Endothelial cell of umbilical vein (primary cell): ENCODE measurements around the gene OR5B21. TPM values are rescaled to one million over a fixed set of nuclear protein-coding genes. Genes with fewer than 3 reads are reported as not detected.

Experiments
- BruUV-seq: library from RNA; stranded (reverse); fragments of 400-500 nt; replicated peaks from 2 replicates; lab custom pipeline; 2021; lab: Mats Ljungman, UMichigan
- CTCF ChIA-PET: fragments of 300-600, 350-600 bp; sonication (Branson Sonifier 250); formaldehyde crosslinking; loops from one replicate; lab custom pipeline; 2021; ENCODE audit warnings: antibody characterized with exemption, inconsistent platforms; lab: Charles Lee
- POLR2A ChIA-PET: fragments of 300-600, 350-600 bp; sonication (Branson Sonifier 250); formaldehyde crosslinking; loops from one replicate; lab custom pipeline; 2021; ENCODE audit warnings: antibody characterized with exemption, inconsistent platforms; lab: Charles Lee
- DNase-seq: peaks from one replicate; pipeline ENCODE4 v3.0.0-alpha.2; 2011; ENCODE audit warnings: low read depth, low spot score
- FAIRE-seq: peaks from 2 replicates; lab custom pipeline; 2011; peaks lifted over from hg19 to GRCh38; lab: Jason Lieb, UNC
- H2AFZ ChIP-seq: 2 replicates; pipeline ENCODE4 v1.6.0; 2012; ENCODE audit warnings: low read depth, low read length, control low read depth, inconsistent platforms
- H3K27ac ChIP-seq: 2 replicates; pipeline ENCODE4 v1.5.1; 2011; ENCODE audit warnings: low read depth, mild to moderate bottlenecking, control low read depth, low read length, moderate library complexity; ENCODE audit not compliant: insufficient read depth
- H3K27me3 ChIP-seq, 2 experiments: 2 replicates each; pipeline versions ENCODE4 v1.6.0 to v1.6.1; 2011; ENCODE audit warnings: low read length in 2 of 2, mixed read lengths in 1 of 2; ENCODE audit not compliant: control insufficient read depth in 2 of 2, insufficient read depth in 2 of 2
- H3K36me3 ChIP-seq, 2 experiments: 2 replicates in 1 of 2; 3 replicates in 1 of 2; pipeline ENCODE4 v1.5.1; 2011; ENCODE audit warnings: low read length in 2 of 2, mild to moderate bottlenecking in 1 of 2, moderate library complexity in 1 of 2; ENCODE audit not compliant: control insufficient read depth in 2 of 2, insufficient read depth in 2 of 2; ENCODE audit errors: extremely low read depth in 1 of 2
- H3K4me1 ChIP-seq: 3 replicates; pipeline ENCODE4 v1.5.1; 2011; ENCODE audit warnings: mild to moderate bottlenecking, low read length; ENCODE audit not compliant: control insufficient read depth, insufficient read depth; ENCODE audit errors: extremely low read depth
- H3K4me2 ChIP-seq: 2 replicates; pipeline ENCODE4 v1.6.1; 2011; ENCODE audit warnings: low read length, control low read depth, mixed read lengths; ENCODE audit not compliant: insufficient read depth
- H3K4me3 ChIP-seq, 3 experiments: fragments of 200-600 bp in 1 of 3; sonication (generic), shearing (Covaris generic) in 1 of 3; replicated peaks in 1 of 3; 2 replicates each; pipeline ENCODE4 v1.5.1; 2011 to 2016; ENCODE audit warnings: control low read depth in 3 of 3, low read length in 3 of 3, mild to moderate bottlenecking in 2 of 3, inconsistent platforms in 1 of 3, low read depth in 1 of 3, moderate library complexity in 1 of 3; ENCODE audit not compliant: insufficient read depth in 1 of 3
- H3K79me2 ChIP-seq: 2 replicates; pipeline ENCODE4 v1.6.0; 2012; ENCODE audit warnings: low read length, inconsistent platforms; ENCODE audit not compliant: control insufficient read depth, insufficient read depth
- H3K9ac ChIP-seq: replicated peaks from 2 replicates; pipeline ENCODE3; 2011; ENCODE audit warnings: low read length, control low read depth; ENCODE audit not compliant: insufficient read depth; ENCODE audit errors: extremely low read depth
- H3K9me1 ChIP-seq: replicated peaks from 3 replicates; pipeline ENCODE4 v1.6.0; 2011; ENCODE audit warnings: mild to moderate bottlenecking, low read length; ENCODE audit not compliant: control insufficient read depth, insufficient read depth; ENCODE audit errors: extremely low read depth
- H3K9me3 ChIP-seq: replicated peaks from 2 replicates; pipeline ENCODE4 v1.5.1; 2012; ENCODE audit warnings: low read length, inconsistent platforms; ENCODE audit not compliant: control insufficient read depth, insufficient read depth
- H4K20me1 ChIP-seq: replicated peaks from 2 replicates; pipeline ENCODE3; 2011; ENCODE audit warnings: mild to moderate bottlenecking, low read length; ENCODE audit not compliant: control insufficient read depth, insufficient read depth; ENCODE audit errors: extremely low read depth
- CTCF ChIP-seq, 2 donors: IDR thresholded peaks; 1 replicate in 1 of 2; 2 replicates in 1 of 2; pipeline ENCODE4 v1.5.1; 2011; ENCODE audit warnings: low read length in 2 of 2, mild to moderate bottlenecking in 2 of 2, moderate library complexity in 2 of 2, control low read depth in 1 of 2, inconsistent platforms in 1 of 2, low read depth in 1 of 2; ENCODE audit not compliant: insufficient read depth in 1 of 2; ENCODE audit errors: extremely low read depth in 1 of 2
- EZH2 ChIP-seq: IDR thresholded peaks from 2 replicates; pipeline ENCODE4 v1.6.1; 2012; ENCODE audit warnings: borderline replicate concordance, low read depth, mild to moderate bottlenecking, moderate library complexity, low read length, inconsistent platforms; ENCODE audit not compliant: severe bottlenecking
- FOS ChIP-seq: IDR thresholded peaks from 2 replicates; pipeline ENCODE4 v1.6.1; 2011; ENCODE audit warnings: mild to moderate bottlenecking, low read length, moderate library complexity, borderline replicate concordance; ENCODE audit not compliant: insufficient read depth
- GATA2 ChIP-seq: IDR thresholded peaks from 2 replicates; pipeline ENCODE4 v1.7.0; 2011; ENCODE audit warnings: low read depth, mild to moderate bottlenecking, moderate library complexity, mixed read lengths, low read length; ENCODE audit not compliant: insufficient read length, insufficient read depth
- JUN ChIP-seq: IDR thresholded peaks from 2 replicates; pipeline ENCODE4 v1.6.1; 2011; ENCODE audit warnings: borderline replicate concordance, low read depth; ENCODE audit not compliant: insufficient read length, insufficient read depth
- MAX ChIP-seq: IDR thresholded peaks from 2 replicates; pipeline ENCODE4 v1.6.1; 2011; ENCODE audit not compliant: insufficient read depth, insufficient read length
- MYC ChIP-seq: IDR thresholded peaks from one replicate; pipeline ENCODE4 v1.6.1; 2011; ENCODE audit warnings: mild to moderate bottlenecking, low read depth, low read length
- POLR2A ChIP-seq: IDR thresholded peaks from 2 replicates; pipeline ENCODE4 v1.6.1; 2012; ENCODE audit warnings: low read depth, mild to moderate bottlenecking, control low read depth, low read length
- POLR2AphosphoS5 ChIP-seq: IDR thresholded peaks from 2 replicates; pipeline ENCODE4 v1.6.1; 2012; ENCODE audit warnings: low read depth, mild to moderate bottlenecking, control low read depth, low read length, moderate library complexity; ENCODE audit not compliant: insufficient read depth
- dilution Hi-C: fragments of 300-500 bp; cut with MboI; formaldehyde crosslinking; loops from one replicate; pipeline ENCODE4 v1.15.0; 2019; ENCODE audit warnings: low sequenced_read_pairs; ENCODE audit not compliant: extremely low pct_ligation_motif_present
- intact Hi-C: fragments of 100-400 bp; cut with micrococcal nuclease; formaldehyde crosslinking; loops from one replicate; pipeline ENCODE4 v1.10.0; 2022
- polyA plus RNA-seq, 4 experiments: library from polyadenylated mRNA; depleted of rRNA in 3 of 4; stranded (reverse) in 3 of 4; unstranded in 1 of 4; fragments of >200 nt; gene quantifications; 2 replicates each; pipeline versions ENCODE4 v1.2.1 to v1.2.3, GENCODE V29; 2011 to 2012; ENCODE audit warnings: missing spikeins in 1 of 4
- total RNA-seq: library from RNA; stranded (reverse); gene quantifications from 2 replicates; pipeline ENCODE4 v1.2.3, GENCODE V29; 2021

OR5B21 gene
- total and polyA plus RNA-seq, 2 donors (not counting 3 experiments of a cell fraction or from before 2014, with no cell fraction given): not detected

GRCh38 chr11:58509748-58510147 is 1.8 kb upstream of the OR5B21 start:
- POLR2A ChIA-PET: no interaction called here
- H3K9ac ChIP-seq: no peak overlapping the region
- DNase-seq: no peak
- H3K4me2 ChIP-seq: no peak overlapping the region
- TF ChIP-seq POLR2AphosphoS5 (no peak), MAX (no peak), CTCF (IDR thresholded peaks at IDR 0.05; ENCODE audit: extremely low read depth in 1 of 2, insufficient read depth in 1 of 2, low read depth in 1 of 2, low read length in 2 of 2) (no peak), EZH2 (no peak), MYC (no peak), JUN (no peak), GATA2 (no peak), POLR2A (no peak), FOS (no peak)
- H3K4me3 ChIP-seq: no peak overlapping the region
- no peaks in the 10 kb centered on the region for H4K20me1 ChIP-seq
- FAIRE-seq: no peak
- dilution Hi-C loops (no loop called here), intact Hi-C loops (loop anchor here (5.0 to 10.0 kb wide), 3 partner anchors 445 to 1017 kb away; partner anchors contain the start of gene ZDHHC5)
- no peak overlapping the region for H2AFZ ChIP-seq
- no peaks in the 10 kb centered on the region for H3K9me3 ChIP-seq
- CTCF ChIA-PET: interaction anchor here (1.0 to 2.0 kb wide), 3 partner anchors 14 to 758 kb away, joined by 3 to 8 read pairs (median 3); partner anchors contain the start of gene BTBD18
- H3K27ac ChIP-seq: no peak overlapping the region
- no TSS peak for BruUV-seq
- no peaks in the 10 kb centered on the region for H3K36me3 ChIP-seq
- no peaks in the 10 kb centered on the region for H3K4me1 ChIP-seq
- no peaks in the 10 kb centered on the region for H3K79me2 ChIP-seq
- no peaks in the 10 kb centered on the region for H3K9me1 ChIP-seq
- H3K27me3 ChIP-seq: peaks cover 7 to 15% of the 10 kb centered on the region in 2 experiments
